Endothelial cell of umbilical vein (primary cell): ENCODE results near the gene DIP2C. TPM values are rescaled to one million over a fixed set of nuclear protein-coding genes. Genes with fewer than 3 reads are reported as not detected.

Experiments used
- BruUV-seq: library from RNA; stranded (reverse); fragments of 400-500 nt; replicated peaks from 2 replicates; lab custom pipeline; 2021; lab: Mats Ljungman, UMichigan
- CTCF ChIA-PET: fragments of 300-600, 350-600 bp; sonication (Branson Sonifier 250); formaldehyde crosslinking; loops from one replicate; lab custom pipeline; 2021; ENCODE audit warnings: antibody characterized with exemption, inconsistent platforms; lab: Charles Lee
- POLR2A ChIA-PET: fragments of 300-600, 350-600 bp; sonication (Branson Sonifier 250); formaldehyde crosslinking; loops from one replicate; lab custom pipeline; 2021; ENCODE audit warnings: antibody characterized with exemption, inconsistent platforms; lab: Charles Lee
- DNase-seq: peaks from one replicate; pipeline ENCODE4 v3.0.0-alpha.2; 2011; ENCODE audit warnings: low read depth, low spot score
- FAIRE-seq: peaks from 2 replicates; lab custom pipeline; 2011; peaks lifted over from hg19 to GRCh38; lab: Jason Lieb, UNC
- H2AFZ ChIP-seq: 2 replicates; pipeline ENCODE4 v1.6.0; 2012; ENCODE audit warnings: low read depth, low read length, control low read depth, inconsistent platforms
- H3K27ac ChIP-seq: 2 replicates; pipeline ENCODE4 v1.5.1; 2011; ENCODE audit warnings: low read depth, mild to moderate bottlenecking, control low read depth, low read length, moderate library complexity; ENCODE audit not compliant: insufficient read depth
- H3K27me3 ChIP-seq, 2 experiments: 2 replicates each; pipeline versions ENCODE4 v1.6.0 to v1.6.1; 2011; ENCODE audit warnings: low read length in 2 of 2, mixed read lengths in 1 of 2; ENCODE audit not compliant: control insufficient read depth in 2 of 2, insufficient read depth in 2 of 2
- H3K36me3 ChIP-seq, 2 experiments: 2 replicates in 1 of 2; 3 replicates in 1 of 2; pipeline ENCODE4 v1.5.1; 2011; ENCODE audit warnings: low read length in 2 of 2, mild to moderate bottlenecking in 1 of 2, moderate library complexity in 1 of 2; ENCODE audit not compliant: control insufficient read depth in 2 of 2, insufficient read depth in 2 of 2; ENCODE audit errors: extremely low read depth in 1 of 2
- H3K4me1 ChIP-seq: 3 replicates; pipeline ENCODE4 v1.5.1; 2011; ENCODE audit warnings: mild to moderate bottlenecking, low read length; ENCODE audit not compliant: control insufficient read depth, insufficient read depth; ENCODE audit errors: extremely low read depth
- H3K4me2 ChIP-seq: 2 replicates; pipeline ENCODE4 v1.6.1; 2011; ENCODE audit warnings: low read length, control low read depth, mixed read lengths; ENCODE audit not compliant: insufficient read depth
- H3K4me3 ChIP-seq, 3 experiments: fragments of 200-600 bp in 1 of 3; sonication (generic), shearing (Covaris generic) in 1 of 3; replicated peaks in 1 of 3; 2 replicates each; pipeline ENCODE4 v1.5.1; 2011 to 2016; ENCODE audit warnings: control low read depth in 3 of 3, low read length in 3 of 3, mild to moderate bottlenecking in 2 of 3, inconsistent platforms in 1 of 3, low read depth in 1 of 3, moderate library complexity in 1 of 3; ENCODE audit not compliant: insufficient read depth in 1 of 3
- H3K79me2 ChIP-seq: 2 replicates; pipeline ENCODE4 v1.6.0; 2012; ENCODE audit warnings: low read length, inconsistent platforms; ENCODE audit not compliant: control insufficient read depth, insufficient read depth
- H3K9ac ChIP-seq: replicated peaks from 2 replicates; pipeline ENCODE3; 2011; ENCODE audit warnings: low read length, control low read depth; ENCODE audit not compliant: insufficient read depth; ENCODE audit errors: extremely low read depth
- H3K9me1 ChIP-seq: replicated peaks from 3 replicates; pipeline ENCODE4 v1.6.0; 2011; ENCODE audit warnings: mild to moderate bottlenecking, low read length; ENCODE audit not compliant: control insufficient read depth, insufficient read depth; ENCODE audit errors: extremely low read depth
- H3K9me3 ChIP-seq: replicated peaks from 2 replicates; pipeline ENCODE4 v1.5.1; 2012; ENCODE audit warnings: low read length, inconsistent platforms; ENCODE audit not compliant: control insufficient read depth, insufficient read depth
- H4K20me1 ChIP-seq: replicated peaks from 2 replicates; pipeline ENCODE3; 2011; ENCODE audit warnings: mild to moderate bottlenecking, low read length; ENCODE audit not compliant: control insufficient read depth, insufficient read depth; ENCODE audit errors: extremely low read depth
- CTCF ChIP-seq, 2 donors: IDR thresholded peaks; 1 replicate in 1 of 2; 2 replicates in 1 of 2; pipeline ENCODE4 v1.5.1; 2011; ENCODE audit warnings: low read length in 2 of 2, mild to moderate bottlenecking in 2 of 2, moderate library complexity in 2 of 2, control low read depth in 1 of 2, inconsistent platforms in 1 of 2, low read depth in 1 of 2; ENCODE audit not compliant: insufficient read depth in 1 of 2; ENCODE audit errors: extremely low read depth in 1 of 2
- EZH2 ChIP-seq: IDR thresholded peaks from 2 replicates; pipeline ENCODE4 v1.6.1; 2012; ENCODE audit warnings: borderline replicate concordance, low read depth, mild to moderate bottlenecking, moderate library complexity, low read length, inconsistent platforms; ENCODE audit not compliant: severe bottlenecking
- FOS ChIP-seq: IDR thresholded peaks from 2 replicates; pipeline ENCODE4 v1.6.1; 2011; ENCODE audit warnings: mild to moderate bottlenecking, low read length, moderate library complexity, borderline replicate concordance; ENCODE audit not compliant: insufficient read depth
- GATA2 ChIP-seq: IDR thresholded peaks from 2 replicates; pipeline ENCODE4 v1.7.0; 2011; ENCODE audit warnings: low read depth, mild to moderate bottlenecking, moderate library complexity, mixed read lengths, low read length; ENCODE audit not compliant: insufficient read length, insufficient read depth
- JUN ChIP-seq: IDR thresholded peaks from 2 replicates; pipeline ENCODE4 v1.6.1; 2011; ENCODE audit warnings: borderline replicate concordance, low read depth; ENCODE audit not compliant: insufficient read length, insufficient read depth
- MYC ChIP-seq: IDR thresholded peaks from one replicate; pipeline ENCODE4 v1.6.1; 2011; ENCODE audit warnings: mild to moderate bottlenecking, low read depth, low read length
- POLR2A ChIP-seq: IDR thresholded peaks from 2 replicates; pipeline ENCODE4 v1.6.1; 2012; ENCODE audit warnings: low read depth, mild to moderate bottlenecking, control low read depth, low read length
- POLR2AphosphoS5 ChIP-seq: IDR thresholded peaks from 2 replicates; pipeline ENCODE4 v1.6.1; 2012; ENCODE audit warnings: low read depth, mild to moderate bottlenecking, control low read depth, low read length, moderate library complexity; ENCODE audit not compliant: insufficient read depth
- dilution Hi-C: fragments of 300-500 bp; cut with MboI; formaldehyde crosslinking; loops from one replicate; pipeline ENCODE4 v1.15.0; 2019; ENCODE audit warnings: low sequenced_read_pairs; ENCODE audit not compliant: extremely low pct_ligation_motif_present
- intact Hi-C: fragments of 100-400 bp; cut with micrococcal nuclease; formaldehyde crosslinking; loops from one replicate; pipeline ENCODE4 v1.10.0; 2022
- polyA plus RNA-seq, 4 experiments: library from polyadenylated mRNA; depleted of rRNA in 3 of 4; stranded (reverse) in 3 of 4; unstranded in 1 of 4; fragments of >200 nt; gene quantifications; 2 replicates each; pipeline versions ENCODE4 v1.2.1 to v1.2.3, GENCODE V29; 2011 to 2012; ENCODE audit warnings: missing spikeins in 1 of 4
- total RNA-seq: library from RNA; stranded (reverse); gene quantifications from 2 replicates; pipeline ENCODE4 v1.2.3, GENCODE V29; 2021
- TF ChIP-seq, protein P1 (sequence below): IDR thresholded peaks from 2 replicates; pipeline ENCODE4 v1.6.1; 2011; ENCODE audit not compliant: insufficient read depth, insufficient read length

Gene DIP2C
- total and polyA plus RNA-seq, 2 donors (not counting 3 experiments of a cell fraction or from before 2014, with no cell fraction given) = 3.6 to 10.7 TPM

DNA sequence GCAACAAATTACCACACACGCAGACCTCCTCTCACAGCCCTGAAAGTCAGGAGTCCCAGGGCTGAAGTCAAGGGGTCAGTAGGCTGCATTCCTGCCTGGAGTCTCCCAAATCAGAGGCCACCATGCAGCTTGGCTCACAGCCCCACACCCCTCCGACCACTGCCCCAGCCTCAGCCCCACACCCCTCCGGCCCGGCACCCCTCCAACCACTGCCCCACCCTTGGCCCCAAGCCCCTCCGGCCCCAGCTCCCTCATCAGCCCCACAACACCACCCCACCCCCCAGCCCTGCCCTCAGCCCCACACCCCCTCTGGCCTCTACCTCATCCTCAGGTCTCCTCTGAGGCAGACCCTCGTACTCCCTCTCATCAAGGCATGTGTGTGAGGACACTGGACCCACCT, 85.7 kb downstream of the DIP2C start:
- Histone ChIP-seq H2AFZ (no peak overlapping the region), H3K27me3 (no peaks in the 10 kb centered on the region), H3K4me1 (peaks cover 3% of the 10 kb centered on the region), H4K20me1 (peaks cover 2% of the 10 kb centered on the region), H3K4me3 (no peak overlapping the region), H3K4me2 (no peak overlapping the region), H3K79me2 (no peaks in the 10 kb centered on the region), H3K9me1 (no peaks in the 10 kb centered on the region), H3K9ac (no peak overlapping the region), H3K27ac (no peak overlapping the region), H3K9me3 (no peaks in the 10 kb centered on the region), H3K36me3 (no peaks in the 10 kb centered on the region)
- dilution Hi-C loops (no loop called here), intact Hi-C loops (no loop called here)
- CTCF ChIA-PET = no interaction called here
- BruUV-seq = no TSS peak
- DNase-seq = no peak
- POLR2A ChIA-PET = no interaction called here
- no peak for FAIRE-seq
- TF ChIP-seq POLR2AphosphoS5 (no peak), GATA2 (no peak), POLR2A (no peak), EZH2 (no peak), CTCF (IDR thresholded peaks at IDR 0.05; ENCODE audit: extremely low read depth in 1 of 2, insufficient read depth in 1 of 2, low read depth in 1 of 2, low read length in 2 of 2) (no peak), JUN (no peak), MYC (no peak), FOS (no peak)
- TF ChIP-seq, protein P1, sequence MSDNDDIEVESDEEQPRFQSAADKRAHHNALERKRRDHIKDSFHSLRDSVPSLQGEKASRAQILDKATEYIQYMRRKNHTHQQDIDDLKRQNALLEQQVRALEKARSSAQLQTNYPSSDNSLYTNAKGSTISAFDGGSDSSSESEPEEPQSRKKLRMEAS = no peak
